HT1080 (cell line): ENCODE data around the gene RPP30. TPM values are rescaled to one million over a fixed set of nuclear protein-coding genes. Genes with fewer than 3 reads are reported as not detected.
A peak's percentile ranks its signal among the peaks of the same experiment; 100 is the strongest.

Source experiments
- DNase-seq: peaks from one replicate; pipeline ENCODE4 v3.0.0-alpha.2; 2015; ENCODE audit warnings: low read depth
- total RNA-seq: library from RNA; depleted of rRNA; stranded (reverse); fragments of >200 nt; shearing (Covaris generic); gene quantifications from 2 replicates; pipeline ENCODE4 v1.2.3, GENCODE V29; 2014

RPP30 gene
- total RNA-seq, 1 experiment from 2014 or later = 100 TPM

- DNase-seq = no peak
Measured at GRCh38 chr10:90916392-90917237, 44.8 kb downstream of the RPP30 start.

- DNase-seq = no peak
Measured at GRCh38 chr10:90917238-90917967, 45.6 kb downstream of the RPP30 start.

GRCh38 chr10:90917968-90918318 lies 46.2 kb downstream of the RPP30 start:
- no peak for DNase-seq

DNA sequence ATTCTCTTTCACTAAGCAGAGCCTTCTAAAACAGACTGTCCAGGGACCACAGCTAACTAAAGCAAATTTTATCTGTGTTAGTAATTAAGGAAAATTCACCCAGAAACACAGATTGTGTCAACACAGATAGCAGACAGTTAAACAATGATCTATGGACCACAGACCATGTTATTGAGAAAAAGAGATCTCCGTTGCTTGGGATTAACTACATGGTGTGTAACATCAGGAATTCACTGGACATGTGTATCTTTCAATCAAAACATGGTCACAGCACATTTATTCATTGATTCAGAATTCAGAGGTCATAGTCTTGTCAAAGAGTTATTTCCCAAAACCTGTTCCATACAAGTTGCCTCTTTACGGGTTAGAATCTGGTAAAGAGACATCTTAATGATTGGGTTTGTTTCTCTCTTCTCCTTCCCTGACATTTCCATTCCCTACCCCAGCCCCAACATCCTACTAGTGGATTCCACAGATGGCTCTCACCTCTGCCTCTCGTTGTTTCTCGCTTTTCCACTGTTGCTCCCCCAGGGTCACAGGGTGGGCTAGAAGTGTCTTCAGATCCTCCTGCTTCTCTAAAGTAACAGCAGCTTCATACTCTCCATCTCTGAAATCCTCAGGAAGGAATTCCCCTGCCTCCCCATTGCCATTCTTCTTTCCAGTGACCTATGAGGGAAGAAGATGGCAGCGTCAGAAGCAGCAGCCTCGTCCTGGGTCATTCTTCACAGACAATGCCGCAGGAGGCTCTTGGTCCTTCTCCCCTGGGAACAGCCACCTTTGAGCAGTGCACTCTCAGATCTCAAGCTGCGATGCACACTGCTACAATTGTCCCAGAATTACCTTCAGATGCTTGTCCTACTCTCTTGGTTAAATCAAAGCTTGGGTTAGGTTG lies 48.2 kb downstream of the RPP30 start:
- no peak for DNase-seq

DNA sequence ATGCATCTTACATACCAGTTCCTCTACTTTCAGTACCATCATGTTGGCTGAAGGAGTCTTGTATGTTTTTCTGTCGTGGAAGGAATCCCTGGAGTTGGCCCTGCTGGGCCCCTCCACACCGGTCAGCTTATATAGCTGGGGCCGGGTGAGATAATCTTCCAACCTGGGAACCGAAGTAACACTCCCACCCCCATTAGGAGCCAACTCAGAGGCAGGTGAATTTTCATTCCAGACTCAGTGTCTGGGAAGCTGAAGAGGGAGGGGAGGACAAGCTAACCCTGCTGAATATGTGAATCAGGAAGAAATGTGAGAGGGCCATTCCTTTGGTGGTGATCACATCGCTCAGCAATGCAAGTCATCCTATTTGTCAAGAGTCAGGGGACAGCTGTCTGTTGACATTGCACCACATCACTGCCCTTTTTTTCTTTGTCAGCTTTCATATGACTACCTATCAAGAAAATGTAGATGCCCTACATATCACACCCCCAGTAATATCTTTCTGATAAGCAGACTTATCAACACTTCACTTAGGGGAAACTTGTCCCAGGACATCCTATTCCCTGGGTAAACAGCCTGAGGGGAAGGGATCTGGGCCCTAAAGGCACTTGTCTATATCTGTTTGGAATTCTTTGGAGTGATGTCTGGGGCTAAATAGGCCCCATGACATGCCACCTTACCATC lies 49.4 kb downstream of the RPP30 start, which contains the start of gene ANKRD1:
Gene ANKRD1, minus strand, starts transcription at position 102 of the 681 bp plus-strand sequence. Its CDS starts 60 bp downstream, at position 42.
- DNase-seq = peak; percentile 98

- no peak for DNase-seq
Measured at GRCh38 chr10:90921906-90922305, 50.1 kb downstream of the RPP30 start.

GRCh38 chr10:90923111-90923731 lies 51.4 kb downstream of the RPP30 start:
- no peak for DNase-seq

GRCh38 chr10:90924552-90924951 lies 52.8 kb downstream of the RPP30 start:
- DNase-seq = no peak

DNA sequence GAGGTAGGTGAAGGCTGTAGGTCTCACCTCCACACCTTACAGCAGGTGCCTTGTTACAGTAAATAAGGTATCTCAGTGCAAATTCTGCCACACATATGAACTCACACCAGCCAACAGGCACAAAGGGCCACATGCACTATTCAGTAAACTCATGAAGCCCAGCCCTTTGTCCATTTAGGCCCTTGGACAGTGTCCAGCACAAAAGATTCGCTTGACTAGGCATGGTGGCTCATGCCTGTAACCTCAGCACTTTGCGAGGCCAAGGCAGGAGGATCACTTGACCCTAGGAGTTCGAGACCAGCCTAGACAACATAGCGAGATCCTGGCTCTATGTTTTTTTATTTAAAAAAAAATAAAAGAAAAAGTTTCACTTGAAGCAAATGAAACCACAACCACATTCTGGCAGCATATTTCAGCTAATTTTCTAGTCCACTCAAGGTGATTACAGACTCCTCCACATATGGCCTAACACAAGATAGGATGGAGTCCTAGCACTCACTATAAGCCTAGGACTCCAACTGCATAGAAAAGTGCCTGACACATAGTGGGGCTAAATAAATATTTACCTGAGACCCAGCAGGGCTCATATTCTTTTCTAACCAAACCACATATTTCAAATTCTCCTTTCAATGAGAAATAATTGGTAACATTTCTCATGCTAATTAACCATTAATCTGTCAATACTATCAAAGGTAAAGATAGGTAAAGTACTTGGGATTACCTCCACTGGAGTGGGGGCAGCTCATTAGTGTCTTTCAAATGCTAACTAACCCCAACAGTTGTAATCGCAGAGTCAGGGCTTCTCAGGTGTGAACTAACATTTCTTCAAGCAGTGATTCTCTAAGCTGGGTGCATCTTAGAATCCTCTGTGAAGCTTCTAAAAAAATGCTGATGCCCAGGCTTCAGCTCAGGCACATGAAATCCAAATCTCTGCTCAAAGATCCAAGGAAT lies 53.6 kb downstream of the RPP30 start:
- DNase-seq = no peak

GRCh38 chr10:90927293-90927692 lies 55.5 kb downstream of the RPP30 start:
- DNase-seq = no peak

DNA sequence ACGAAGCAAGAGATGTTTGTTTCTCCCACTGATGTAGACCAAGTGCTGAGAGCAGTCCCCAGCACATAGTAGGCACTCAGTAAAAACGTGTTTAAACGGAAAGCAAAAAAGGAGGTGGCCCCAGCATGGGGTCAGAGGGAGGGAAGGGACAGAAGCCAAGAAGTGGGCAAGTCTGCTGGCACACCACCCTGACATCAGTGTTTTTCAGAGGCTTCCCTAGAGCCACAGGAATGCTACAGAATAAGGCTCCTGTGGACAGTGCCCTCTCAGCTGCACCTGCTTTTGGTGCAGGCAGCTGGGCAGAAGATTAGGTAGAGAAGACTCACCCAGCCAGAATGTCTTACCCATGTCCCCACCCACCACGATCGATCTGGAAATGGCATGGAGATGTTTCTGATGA lies 57.4 kb downstream of the RPP30 start:
- no peak for DNase-seq

DNA sequence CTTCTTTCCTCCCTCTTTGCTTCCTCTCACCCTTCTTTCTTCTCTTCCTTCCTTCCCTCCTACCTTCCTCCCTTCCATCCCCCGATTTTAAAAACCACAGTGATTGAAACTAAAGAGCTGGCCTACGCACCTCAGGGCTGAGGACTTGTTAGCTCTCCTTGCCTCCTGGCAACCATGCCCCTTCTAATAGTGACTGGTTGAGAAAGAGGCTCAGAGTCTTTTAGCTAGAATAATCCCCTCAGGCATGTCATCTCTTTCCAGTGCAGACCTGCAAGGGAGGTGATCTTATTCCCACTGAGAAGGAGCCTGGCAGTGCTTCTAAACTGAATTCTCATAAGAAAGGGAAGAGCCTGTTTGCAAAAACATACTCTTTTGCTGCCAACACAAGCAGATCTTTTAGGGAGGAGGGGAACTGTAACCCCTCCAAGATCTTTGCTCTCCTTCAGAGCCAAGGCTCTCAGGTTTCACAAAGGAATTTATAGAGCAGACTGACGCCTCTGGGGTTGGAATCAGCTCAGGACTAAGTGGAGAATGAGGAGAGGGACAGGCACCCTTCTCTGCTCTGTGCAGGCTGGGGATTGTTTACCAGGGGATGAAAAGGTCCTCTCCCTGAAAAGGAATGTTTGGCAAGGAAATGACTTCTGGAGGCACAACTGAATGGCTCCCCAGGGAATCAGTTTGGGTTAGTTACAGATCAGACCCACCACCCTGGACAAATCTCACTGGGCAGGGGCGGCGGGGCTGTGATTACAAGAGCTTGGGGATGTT lies 58.5 kb downstream of the RPP30 start:
- DNase-seq = peak; percentile 82

- peak; percentile 95 for DNase-seq
Measured at GRCh38 chr10:90930971-90931871, 59.4 kb downstream of the RPP30 start.

DNA sequence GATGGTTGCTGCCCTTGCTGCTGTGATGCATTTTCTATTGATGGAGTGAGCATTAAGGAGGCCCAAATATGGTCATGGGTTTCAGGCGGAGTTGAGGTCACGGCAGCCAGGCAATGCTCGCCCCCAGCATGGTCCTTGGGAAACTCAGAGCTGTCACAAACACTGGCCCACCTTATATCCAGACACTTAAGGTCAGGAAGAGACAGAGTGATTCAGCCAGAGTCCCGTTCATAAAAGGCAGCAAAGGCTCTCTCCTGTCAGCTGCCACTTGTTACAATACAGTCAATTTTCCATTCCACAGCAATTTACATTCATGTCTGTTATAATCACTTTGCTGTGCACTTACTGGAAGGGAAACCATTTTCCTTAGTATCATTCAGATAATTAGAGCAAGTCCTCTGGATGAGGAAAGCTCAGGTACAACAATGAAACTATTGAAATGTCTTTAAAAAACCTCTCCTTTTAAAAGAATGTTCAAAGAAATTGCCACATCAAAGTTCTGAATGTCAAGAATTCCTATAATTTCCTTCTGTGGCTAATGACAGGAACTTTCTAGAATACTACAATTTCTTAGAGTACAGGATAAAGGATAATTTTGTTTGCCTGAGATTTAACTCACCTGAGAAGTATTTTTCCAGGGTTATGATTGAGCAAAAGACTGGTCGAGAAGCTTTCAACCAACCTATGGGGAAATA lies 64.0 kb downstream of the RPP30 start:
- peak; percentile 32 for DNase-seq

DNA sequence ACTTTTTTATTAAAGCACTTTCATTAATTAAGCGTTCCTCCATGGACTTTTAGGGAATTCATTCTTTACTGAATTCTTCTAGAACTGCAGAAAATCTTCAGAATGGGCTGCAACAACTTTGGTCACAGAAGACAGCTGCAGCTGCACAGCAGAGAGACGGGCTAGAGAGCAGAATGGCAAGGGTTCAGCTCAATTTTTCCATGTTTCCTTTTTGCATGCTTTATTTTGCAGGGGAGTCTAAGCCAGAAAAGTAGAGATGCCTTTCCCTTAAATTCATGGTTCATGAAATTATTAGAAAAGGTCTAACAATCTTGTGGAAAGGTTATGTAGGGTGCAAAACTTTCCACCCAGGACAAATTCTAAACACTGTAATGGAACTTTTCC lies 64.5 kb downstream of the RPP30 start:
- DNase-seq = no peak

GRCh38 chr10:90937645-90938258 lies 66.0 kb downstream of the RPP30 start:
- DNase-seq = no peak
